GM12873 (cell line): Measurements from ENCODE around the gene ZNF280B.

Experiments used
- TF ChIP-seq, protein P1 (sequence below): IDR thresholded peaks from 2 replicates; pipeline ENCODE4 v1.5.1; 2012; ENCODE audit warnings: low read depth, mild to moderate bottlenecking, moderate library complexity, low read length, control low read depth; ENCODE audit not compliant: insufficient read depth; ENCODE audit errors: missing control alignments

ZNF280B gene

DNA sequence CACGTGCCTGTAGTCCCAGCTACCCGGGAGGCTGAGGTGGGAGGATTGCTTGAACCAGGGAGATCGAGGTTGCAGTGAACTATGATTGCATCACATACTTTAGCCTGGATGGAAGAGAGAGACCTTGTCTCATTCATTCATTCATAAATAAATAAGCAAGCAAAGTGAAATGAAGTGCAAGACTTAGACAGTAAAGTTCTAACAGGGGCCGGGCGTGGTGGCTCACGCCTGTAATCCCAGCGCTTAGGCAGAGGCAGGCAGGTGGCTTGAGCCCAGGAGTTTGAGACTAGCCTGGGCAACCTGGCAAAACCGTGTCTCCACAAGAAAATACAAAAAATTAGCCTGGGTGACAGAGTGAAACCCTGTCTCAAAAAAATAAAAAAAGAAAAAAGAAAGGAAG, 13.1 kb upstream of the ZNF280B start:
- TF ChIP-seq, protein P1, sequence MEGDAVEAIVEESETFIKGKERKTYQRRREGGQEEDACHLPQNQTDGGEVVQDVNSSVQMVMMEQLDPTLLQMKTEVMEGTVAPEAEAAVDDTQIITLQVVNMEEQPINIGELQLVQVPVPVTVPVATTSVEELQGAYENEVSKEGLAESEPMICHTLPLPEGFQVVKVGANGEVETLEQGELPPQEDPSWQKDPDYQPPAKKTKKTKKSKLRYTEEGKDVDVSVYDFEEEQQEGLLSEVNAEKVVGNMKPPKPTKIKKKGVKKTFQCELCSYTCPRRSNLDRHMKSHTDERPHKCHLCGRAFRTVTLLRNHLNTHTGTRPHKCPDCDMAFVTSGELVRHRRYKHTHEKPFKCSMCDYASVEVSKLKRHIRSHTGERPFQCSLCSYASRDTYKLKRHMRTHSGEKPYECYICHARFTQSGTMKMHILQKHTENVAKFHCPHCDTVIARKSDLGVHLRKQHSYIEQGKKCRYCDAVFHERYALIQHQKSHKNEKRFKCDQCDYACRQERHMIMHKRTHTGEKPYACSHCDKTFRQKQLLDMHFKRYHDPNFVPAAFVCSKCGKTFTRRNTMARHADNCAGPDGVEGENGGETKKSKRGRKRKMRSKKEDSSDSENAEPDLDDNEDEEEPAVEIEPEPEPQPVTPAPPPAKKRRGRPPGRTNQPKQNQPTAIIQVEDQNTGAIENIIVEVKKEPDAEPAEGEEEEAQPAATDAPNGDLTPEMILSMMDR = no peak

DNA sequence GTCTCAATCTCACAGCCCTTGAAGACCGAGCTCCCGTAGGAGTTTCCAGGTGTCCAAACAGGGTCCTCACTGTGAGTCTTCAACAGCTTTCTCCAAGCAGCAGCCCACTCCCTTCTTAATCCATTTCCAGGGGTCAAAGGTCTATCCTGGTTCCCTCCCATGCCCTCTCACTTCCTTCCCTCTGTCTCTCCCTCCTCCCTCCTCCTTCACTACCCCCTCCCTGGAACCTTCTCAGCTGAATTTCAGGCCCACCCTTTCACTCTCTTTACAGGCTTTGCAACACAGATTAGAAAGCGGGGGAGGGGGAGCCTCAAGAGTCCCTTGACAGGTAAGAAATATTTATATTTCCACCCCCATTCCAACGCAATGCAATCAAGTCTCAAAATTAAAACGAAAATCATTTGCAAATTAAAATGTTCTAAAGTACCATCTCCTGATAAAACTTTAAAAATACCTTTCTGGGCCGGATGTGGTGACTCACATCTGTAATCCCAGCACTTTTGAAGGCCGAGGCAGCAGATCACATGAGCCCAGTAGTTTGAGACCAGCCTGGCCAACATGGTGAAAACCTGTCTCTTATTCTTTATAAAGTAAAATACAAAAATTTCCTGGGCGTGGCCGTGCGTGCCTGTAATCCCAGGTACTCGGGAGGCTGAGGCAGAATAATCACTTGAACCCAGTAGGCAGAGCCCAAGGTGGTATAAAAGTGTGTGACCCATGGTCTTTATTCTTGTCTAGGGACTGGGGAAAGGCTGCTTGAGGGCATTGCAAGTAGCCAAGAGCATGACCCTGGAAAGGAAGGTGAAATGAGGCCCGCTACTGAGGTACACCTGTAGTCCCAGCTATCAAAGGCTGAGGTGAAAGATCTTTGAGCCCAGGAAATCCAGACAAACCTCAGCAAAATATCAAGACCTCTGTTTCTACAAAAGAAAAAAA, 12.4 kb upstream of the ZNF280B start:
- TF ChIP-seq, protein P1 = no peak

DNA sequence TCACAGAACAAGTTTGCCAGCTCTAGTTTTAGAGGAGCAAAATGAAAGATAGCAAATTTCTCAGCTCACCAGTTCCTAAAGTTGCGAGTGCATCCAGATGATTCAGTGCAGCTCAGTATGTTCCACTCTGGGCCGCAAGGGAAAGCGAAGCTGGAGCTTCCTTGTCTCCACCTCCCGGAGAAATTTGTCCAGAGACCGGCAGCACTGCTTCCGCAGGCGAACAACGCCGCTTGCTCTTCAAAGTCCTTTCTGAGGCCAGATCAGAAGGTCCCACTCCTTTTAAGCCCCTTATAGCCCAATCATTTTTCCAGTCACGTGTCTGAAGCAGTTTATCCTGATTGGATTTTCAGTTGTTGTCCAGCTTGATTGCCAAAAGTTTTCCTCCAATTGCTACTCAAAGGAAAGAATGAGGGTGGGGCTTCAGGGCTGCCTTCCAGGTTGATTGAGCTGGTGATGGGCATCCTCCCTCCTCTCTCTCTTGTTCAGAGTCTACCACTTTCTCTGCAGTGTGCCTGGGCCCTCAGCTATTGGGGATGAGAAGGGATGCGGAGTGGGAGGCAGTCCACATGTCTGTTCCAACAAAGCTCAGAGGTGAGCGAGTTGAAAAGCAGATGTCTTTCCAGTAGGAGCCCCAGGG, 11.6 kb upstream of the ZNF280B start, which contains the start of gene ZNF280A:
TSS of gene ZNF280A (minus strand) at position 251 of the 637 bp plus-strand sequence. CDS start 4,640 bp downstream, outside the sequence.
- TF ChIP-seq, protein P1 = no peak

DNA sequence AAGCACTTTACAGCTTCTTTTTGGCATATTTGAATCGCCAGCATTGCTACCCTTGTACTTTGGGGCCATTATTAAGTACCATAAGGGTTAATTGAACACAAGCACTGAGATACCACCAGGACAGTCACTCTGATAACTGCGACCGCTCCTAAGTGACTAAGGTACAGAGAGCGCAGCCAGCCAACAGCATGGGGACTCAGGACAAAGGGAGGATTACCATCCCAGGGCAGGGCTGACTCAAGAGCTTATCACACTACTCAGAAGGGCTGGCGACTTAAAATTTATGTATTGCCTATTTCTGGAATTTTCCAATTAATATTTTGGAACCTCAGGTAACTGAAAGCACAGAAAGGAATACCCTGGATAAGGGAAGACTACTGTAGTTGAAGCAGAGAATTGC, 11.0 kb upstream of the ZNF280B start:
- TF ChIP-seq, protein P1 = no peak

DNA sequence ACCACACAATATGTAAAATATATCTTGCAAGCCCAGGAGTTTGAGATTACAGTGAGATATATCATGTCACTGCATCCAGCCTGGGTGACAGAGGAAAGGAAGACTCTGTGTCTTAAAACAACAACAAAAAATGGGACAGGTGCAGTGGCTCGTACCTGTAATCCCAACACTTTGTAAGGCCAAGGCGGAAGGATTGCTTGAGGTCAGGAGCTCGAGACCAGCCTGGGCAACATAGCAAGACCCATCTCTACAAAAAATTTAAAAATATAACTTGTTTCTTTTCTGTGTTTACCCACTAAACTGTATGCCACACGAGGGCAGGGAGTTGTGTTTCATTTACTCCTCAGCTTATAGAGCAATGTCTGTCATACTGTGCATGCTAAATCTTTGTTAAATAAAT, 8.4 kb upstream of the ZNF280B start:
- TF ChIP-seq, protein P1 = no peak

DNA sequence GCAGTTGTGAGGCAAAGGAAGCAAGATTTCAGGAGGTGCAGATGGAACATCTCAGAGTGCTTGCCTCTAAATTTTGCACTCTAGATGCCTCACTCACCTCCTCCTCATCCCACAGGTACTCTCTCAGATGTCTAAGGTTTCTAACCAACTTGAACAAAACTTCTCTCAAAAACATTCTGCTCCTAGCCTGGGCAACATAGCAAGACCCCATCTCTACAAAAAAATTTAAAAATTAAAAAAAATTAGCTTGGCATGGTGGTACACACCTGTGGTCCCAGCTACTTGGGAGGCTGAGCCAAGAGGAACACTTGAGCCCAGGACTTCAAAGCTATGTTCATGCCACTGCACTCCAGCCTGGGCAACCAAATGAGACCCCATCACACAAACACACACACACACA, 7.3 kb upstream of the ZNF280B start:
- TF ChIP-seq, protein P1 = no peak

DNA sequence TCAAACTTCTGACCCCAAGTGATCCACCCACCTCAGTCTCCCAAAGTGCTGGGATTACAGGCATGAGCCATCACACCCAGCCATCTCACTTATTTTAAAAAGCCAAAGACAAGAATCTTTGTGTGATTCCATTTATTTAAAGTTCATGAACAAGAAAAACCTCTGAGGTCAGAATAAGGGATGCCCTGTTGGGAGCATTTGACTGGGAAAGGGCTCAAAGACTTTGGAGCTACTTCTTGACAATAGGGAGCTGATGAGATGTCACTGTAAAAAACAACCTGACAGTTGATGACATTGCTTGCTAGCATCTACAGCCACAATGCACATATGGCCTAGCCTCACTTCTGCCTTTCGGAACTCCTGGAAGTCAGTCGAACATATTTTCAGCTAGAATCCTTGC, 5.1 kb upstream of the ZNF280B start:
- TF ChIP-seq, protein P1 = no peak
